ENCODE results near the gene ANKS6.

DNA sequence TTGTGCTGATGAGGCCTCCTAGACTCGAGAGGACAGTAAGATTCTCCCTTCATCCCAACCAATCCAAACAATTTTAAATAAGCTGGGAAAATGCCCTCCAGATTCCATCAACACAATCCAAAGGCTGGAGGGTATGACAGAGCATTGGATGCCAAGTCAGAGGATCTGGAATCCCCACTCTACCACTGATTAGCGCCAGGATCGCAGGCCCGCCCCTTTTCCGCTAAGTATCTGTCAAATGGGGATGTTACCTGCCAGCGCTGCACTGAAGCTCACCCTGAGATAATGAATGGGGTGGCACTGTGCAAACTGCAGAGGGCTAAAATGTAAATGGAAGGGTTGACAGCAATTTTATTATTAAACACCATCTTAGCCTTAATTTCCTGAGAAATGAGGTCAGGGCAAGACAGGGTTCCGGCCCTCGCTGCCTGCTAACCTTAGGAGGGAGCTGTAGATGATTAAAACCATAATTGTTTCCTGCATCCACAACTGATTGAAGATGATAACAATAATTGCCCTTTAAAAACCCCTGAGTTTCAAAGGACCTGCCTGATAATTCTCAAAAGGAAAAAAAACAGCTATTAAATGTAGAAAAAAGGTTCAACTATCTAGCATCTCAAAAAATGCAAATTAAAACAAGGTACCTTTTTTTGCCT lies 56.0 kb downstream of the ANKS6 start:
- TF ChIP-seq CTCF (IDR thresholded peaks at IDR 0.05; ENCODE audit: borderline replicate concordance, extremely low read depth, low read length, poor library complexity, severe bottlenecking) (no peak), EZH2 (IDR thresholded peaks at IDR 0.05; ENCODE audit: borderline replicate concordance, low read depth, low read length, severe bottlenecking) (no peak)

Measured in DND-41 (cell line).